ENCODE results near the gene EPN1. TPM values are rescaled to one million over a fixed set of nuclear protein-coding genes. Genes with fewer than 3 reads are reported as not detected.

EPN1 gene
- total and polyA plus RNA-seq, 2 of the 13 experiments (the other 11 are each of a cell fraction or from before 2014, with no cell fraction given): 28.9 to 31.7 TPM

GRCh38 chr19:55683449-55684261 lies 8.6 kb downstream of the EPN1 start (continued):
- TF ChIP-seq SAP130 (CRISPR knock-in tag; IDR thresholded peaks at IDR 0.05; ENCODE audit: low read depth): peak; percentile 81
- no peak for TF ChIP-seq RAD51 (IDR thresholded peaks at IDR 0.05; ENCODE audit: borderline replicate concordance)
- no peak for TF ChIP-seq ZNF83 (CRISPR knock-in tag; IDR thresholded peaks at IDR 0.05; ENCODE audit: borderline replicate concordance)
- TF ChIP-seq ARID3A (IDR thresholded peaks at IDR 0.05; ENCODE audit: low read depth, low read length): peak; percentile 7; the same call in 1 of the 2 replicates
- TF ChIP-seq ZNF598 (CRISPR knock-in tag; IDR thresholded peaks at IDR 0.05; ENCODE audit: borderline replicate concordance): no peak
- no peak for TF ChIP-seq CENPBD1 (CRISPR knock-in tag; IDR thresholded peaks at IDR 0.05; ENCODE audit: borderline replicate concordance, low read depth)
- TF ChIP-seq ZNF605 (CRISPR knock-in tag; IDR thresholded peaks at IDR 0.05): peak; percentile 36; the same call in 1 of the 2 replicates
- TF ChIP-seq ZNF318 (CRISPR knock-in tag; IDR thresholded peaks at IDR 0.05): no peak
- TF ChIP-seq ZBTB20 (CRISPR knock-in tag; IDR thresholded peaks at IDR 0.05; ENCODE audit: borderline replicate concordance, low read depth): peak; percentile 89; the same call in 1 of the 2 replicates
- 0 out of 2 replicates have a peak, but pooled peaks have one; percentile 43 for TF ChIP-seq MYPOP (CRISPR knock-in tag; IDR thresholded peaks at IDR 0.05)
- TF ChIP-seq ZNF768 (CRISPR knock-in tag; IDR thresholded peaks at IDR 0.05): no peak
- peak; percentile 35; the same call in 1 of the 2 replicates for TF ChIP-seq HIVEP1 (CRISPR knock-in tag; IDR thresholded peaks at IDR 0.05)
- TF ChIP-seq FOXK2 (IDR thresholded peaks at IDR 0.05): no peak
- 0 out of 2 replicates have a peak, but pooled peaks have one; percentile 18 for TF ChIP-seq CERS6 (CRISPR knock-in tag; IDR thresholded peaks at IDR 0.05)
